Mucosa of stomach (tissue), 1 donor: Measurements from ENCODE around the gene LIN7B.

Experiments used
- H3K27me3 ChIP-seq: one replicate; pipeline ENCODE4 v1.7.0; 2013; ENCODE audit warnings: mild to moderate bottlenecking, low read length; ENCODE audit not compliant: control insufficient read depth, insufficient read depth
- H3K36me3 ChIP-seq: one replicate; pipeline ENCODE4 v1.7.0; 2013; ENCODE audit warnings: low read length; ENCODE audit not compliant: control insufficient read depth, insufficient read depth
- H3K4me1 ChIP-seq: one replicate; pipeline ENCODE4 v1.7.0; 2013; ENCODE audit warnings: mild to moderate bottlenecking, low read length; ENCODE audit not compliant: control insufficient read depth, insufficient read depth
- H3K4me3 ChIP-seq: one replicate; pipeline ENCODE4 v1.7.0; 2013; ENCODE audit warnings: low read length
- H3K9ac ChIP-seq: one replicate; pipeline ENCODE4 v1.7.0; 2013; ENCODE audit warnings: mild to moderate bottlenecking, low read length, moderate library complexity
- H3K9me3 ChIP-seq: one replicate; pipeline ENCODE4 v1.7.0; 2013; ENCODE audit warnings: mild to moderate bottlenecking, low read length, moderate library complexity; ENCODE audit not compliant: control insufficient read depth
- donor health status: Pancreatic carcinoma.

Gene LIN7B

GRCh38 chr19:49081273-49081672, 32.9 kb upstream of the LIN7B start:
- Histone ChIP-seq H3K4me3 (no peak overlapping the region), H3K4me1 (peaks cover 3% of the 10 kb centered on the region), H3K27me3 (no peaks in the 10 kb centered on the region), H3K36me3 (no peaks in the 10 kb centered on the region), H3K9ac (no peak overlapping the region), H3K9me3 (no peaks in the 10 kb centered on the region)

GRCh38 chr19:49084206-49085019, 29.8 kb upstream of the LIN7B start:
- Histone ChIP-seq H3K36me3 (peaks cover 5% of the 10 kb centered on the region), H3K4me3 (no peak overlapping the region), H3K9ac (peak overlapping the region; percentile 93), H3K27me3 (no peaks in the 10 kb centered on the region), H3K9me3 (no peaks in the 10 kb centered on the region), H3K4me1 (peaks cover 16% of the 10 kb centered on the region)

- Histone ChIP-seq H3K4me1 (peaks cover 16% of the 10 kb centered on the region), H3K9me3 (no peaks in the 10 kb centered on the region), H3K9ac (peak within 1 kb of the TSS; percentile 93), H3K36me3 (peaks cover 8% of the 10 kb centered on the region), H3K27me3 (no peaks in the 10 kb centered on the region), H3K4me3 (peak within 1 kb of the TSS; percentile 89)
Observed at GRCh38 chr19:49085020-49085867, 28.9 kb upstream of the LIN7B start, which contains the start of gene SNRNP70. Gene SNRNP70 (plus strand): TSS chr19:49085451. CDS start chr19:49086415, 964 bp downstream.

- Histone ChIP-seq H3K27me3 (no peaks in the 10 kb centered on the region), H3K9me3 (no peaks in the 10 kb centered on the region), H3K4me3 (peak overlapping the region; percentile 89), H3K36me3 (peaks cover 12% of the 10 kb centered on the region), H3K4me1 (peaks cover 16% of the 10 kb centered on the region), H3K9ac (peak overlapping the region; percentile 93)
Observed at GRCh38 chr19:49085868-49086232, 28.3 kb upstream of the LIN7B start.

- Histone ChIP-seq H3K27me3 (no peaks in the 10 kb centered on the region), H3K4me1 (peaks cover 16% of the 10 kb centered on the region), H3K4me3 (peak overlapping the region; percentile 89), H3K9ac (peak overlapping the region; percentile 93), H3K9me3 (no peaks in the 10 kb centered on the region), H3K36me3 (peaks cover 12% of the 10 kb centered on the region)
Observed at GRCh38 chr19:49086296-49086695, 27.9 kb upstream of the LIN7B start.

- Histone ChIP-seq H3K9me3 (no peaks in the 10 kb centered on the region), H3K4me1 (peaks cover 10% of the 10 kb centered on the region), H3K36me3 (peaks cover 12% of the 10 kb centered on the region), H3K4me3 (no peak overlapping the region), H3K9ac (no peak overlapping the region), H3K27me3 (no peaks in the 10 kb centered on the region)
Observed at GRCh38 chr19:49091391-49092038, 22.7 kb upstream of the LIN7B start.

GRCh38 chr19:49092686-49093085, 21.5 kb upstream of the LIN7B start:
- H3K36me3 ChIP-seq: peaks cover 13% of the 10 kb centered on the region
- no peaks in the 10 kb centered on the region for H3K9me3 ChIP-seq
- H3K9ac ChIP-seq: no peak overlapping the region
- no peaks in the 10 kb centered on the region for H3K27me3 ChIP-seq
- no peak overlapping the region for H3K4me3 ChIP-seq
- no peaks in the 10 kb centered on the region for H3K4me1 ChIP-seq

GRCh38 chr19:49094505-49095482, 19.4 kb upstream of the LIN7B start:
- no peaks in the 10 kb centered on the region for H3K27me3 ChIP-seq
- no peak overlapping the region for H3K9ac ChIP-seq
- H3K4me1 ChIP-seq: no peaks in the 10 kb centered on the region
- H3K4me3 ChIP-seq: no peak overlapping the region
- H3K36me3 ChIP-seq: peaks cover 13% of the 10 kb centered on the region
- no peaks in the 10 kb centered on the region for H3K9me3 ChIP-seq

GRCh38 chr19:49097453-49098288, 16.5 kb upstream of the LIN7B start:
- Histone ChIP-seq H3K4me3 (no peak overlapping the region), H3K27me3 (no peaks in the 10 kb centered on the region), H3K9ac (no peak overlapping the region), H3K36me3 (peaks cover 15% of the 10 kb centered on the region), H3K9me3 (no peaks in the 10 kb centered on the region), H3K4me1 (no peaks in the 10 kb centered on the region)

- Histone ChIP-seq H3K4me3 (no peak overlapping the region), H3K27me3 (no peaks in the 10 kb centered on the region), H3K9ac (no peak overlapping the region), H3K4me1 (no peaks in the 10 kb centered on the region), H3K36me3 (peaks cover 15% of the 10 kb centered on the region), H3K9me3 (no peaks in the 10 kb centered on the region)
Observed at GRCh38 chr19:49098795-49099194, 15.4 kb upstream of the LIN7B start.
